ENCODE results near the gene F7.
"Not testable (repeated sequence)": the region's sequence is repeated elsewhere in the genome, so short reads cannot be mapped to it uniquely, and the experiment has no call there.

F7 gene

DNA sequence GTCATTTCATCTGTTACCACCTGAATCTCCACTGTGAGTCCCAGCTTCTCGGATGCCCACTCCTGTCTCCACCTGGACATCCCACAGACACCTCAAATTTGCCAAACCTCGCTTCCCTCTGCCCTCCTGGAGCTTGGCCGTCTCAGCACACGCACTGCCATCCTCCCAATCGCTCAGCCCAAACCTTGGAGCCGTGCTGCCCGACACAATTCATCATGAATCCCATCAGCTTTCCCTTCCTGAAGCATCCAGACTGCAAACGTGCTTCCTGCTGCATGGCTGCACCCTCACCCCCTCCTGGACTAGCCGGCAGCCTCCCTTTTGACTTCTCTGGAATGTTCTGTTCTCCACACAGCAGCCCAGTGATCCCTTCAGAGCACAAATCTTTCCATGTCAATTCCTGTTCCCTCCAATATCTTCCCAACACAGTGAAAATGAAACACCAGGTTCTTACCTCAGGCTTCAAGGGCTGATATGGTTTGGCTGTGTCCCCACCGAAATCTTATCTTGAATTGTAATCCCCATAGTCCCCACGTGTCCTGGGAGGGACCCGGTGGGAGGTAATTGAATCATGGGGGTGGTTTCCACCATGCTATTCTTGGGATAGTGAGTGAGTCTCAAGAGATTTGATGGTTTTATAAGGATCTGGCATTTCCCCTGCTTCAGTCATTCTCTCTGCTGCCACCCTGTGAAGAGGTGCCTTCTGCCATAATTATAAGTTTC lies 51.8 kb downstream of the F7 start:
- no peak for DNase-seq

DNA sequence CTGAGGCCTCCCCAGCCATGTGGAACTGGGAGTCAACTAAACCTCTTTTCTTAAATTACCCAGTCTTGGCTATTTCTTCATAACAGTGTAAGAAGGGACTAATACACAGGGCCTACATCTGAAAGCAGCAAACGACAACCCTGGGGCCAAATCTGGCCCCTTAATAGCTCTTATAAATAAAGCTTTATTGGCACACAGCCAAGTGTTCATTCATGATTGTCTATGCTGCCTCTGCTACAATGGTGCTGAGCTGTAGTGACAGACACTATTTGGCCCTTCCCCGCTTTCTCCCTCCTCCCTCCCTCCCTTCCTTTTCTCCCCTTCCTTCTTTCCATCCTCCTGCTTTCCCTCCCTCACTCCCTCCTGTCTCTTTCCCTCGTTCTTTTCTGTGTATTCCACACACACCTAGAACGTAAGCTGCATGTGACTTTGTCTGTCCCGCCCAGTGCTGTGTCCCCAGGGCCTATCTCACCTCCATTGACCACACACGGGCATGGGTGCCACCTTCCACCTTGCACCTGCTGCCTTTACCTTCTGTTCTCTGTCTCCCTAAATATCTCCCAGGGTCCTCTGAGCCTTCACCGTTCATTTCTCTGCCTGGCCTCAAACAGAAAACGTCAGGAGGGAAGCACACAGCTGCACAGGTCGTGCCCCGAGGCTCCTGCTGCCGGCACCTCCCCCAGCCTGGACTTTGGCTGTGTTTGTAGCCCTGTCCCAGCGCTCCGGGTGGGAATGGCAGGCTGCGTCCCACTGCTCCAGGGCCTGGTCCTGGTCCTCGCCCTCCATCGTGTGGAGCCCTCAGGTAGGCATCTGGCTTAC lies 52.5 kb downstream of the F7 start, which contains the start of gene PROZ:
PROZ (plus strand) TSS at position 720 of the 819 bp plus-strand sequence; CDS start at position 733, 13 bp downstream.
- DNase-seq: no peak

DNA sequence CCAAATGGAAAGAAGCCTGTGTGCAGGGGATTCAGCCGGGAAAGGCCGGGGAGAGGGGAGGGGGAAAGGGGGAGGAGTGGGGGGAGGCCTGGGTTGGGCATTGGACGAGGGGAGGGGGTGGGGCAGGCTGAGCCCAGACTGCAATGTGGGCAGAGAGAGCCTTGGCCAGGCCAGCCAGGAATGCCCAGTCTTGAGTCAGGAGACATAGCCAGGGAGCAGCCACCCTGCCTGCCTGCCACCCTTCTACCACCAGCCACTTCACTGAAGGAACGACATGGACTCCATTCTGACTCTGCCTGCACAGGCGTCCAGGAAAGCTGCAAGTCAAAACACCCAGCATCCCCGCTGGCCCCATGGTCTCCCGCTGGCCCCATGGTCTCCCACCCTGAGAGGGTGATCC lies 53.4 kb downstream of the F7 start:
- no peak for DNase-seq

DNA sequence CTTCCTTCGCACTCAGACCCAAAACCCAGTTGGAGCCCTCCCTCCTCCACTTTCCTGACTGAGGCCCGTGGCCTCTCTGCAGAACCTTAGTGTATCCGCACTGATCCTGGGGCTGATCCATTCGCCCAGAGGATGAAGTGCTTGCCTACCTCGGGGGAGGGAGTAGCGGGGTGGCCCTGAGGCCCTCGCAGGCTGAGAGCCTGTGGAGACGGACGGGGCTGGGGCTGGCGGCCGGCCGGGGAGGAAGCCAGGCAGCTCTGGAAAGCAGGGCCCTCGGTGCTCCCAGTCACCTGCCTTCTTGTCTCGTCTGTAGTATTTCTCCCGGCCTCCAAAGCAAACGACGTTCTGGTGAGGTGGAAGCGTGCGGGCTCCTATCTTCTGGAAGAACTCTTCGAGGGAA lies 54.1 kb downstream of the F7 start:
- DNase-seq: no peak

DNA sequence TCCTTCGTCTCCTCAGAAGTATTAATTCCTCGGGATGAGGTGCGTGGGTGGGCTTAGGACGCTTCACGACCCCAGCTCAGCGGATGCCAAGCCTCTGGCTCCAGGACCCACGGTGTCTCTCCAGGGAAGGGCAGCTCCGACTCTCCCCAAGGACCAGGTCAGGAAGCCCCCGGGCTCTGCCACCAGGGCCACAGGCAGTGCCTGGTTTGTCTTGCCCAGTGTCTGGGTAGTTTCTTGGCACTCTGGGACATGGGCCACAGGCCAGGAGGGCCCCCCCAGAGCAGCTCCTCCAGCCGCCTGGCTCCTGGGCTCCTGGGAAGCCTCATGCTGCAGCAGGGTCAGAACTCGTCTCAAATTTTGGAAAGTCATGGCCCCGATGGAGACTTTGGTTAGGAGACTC lies 55.4 kb downstream of the F7 start:
- no peak for DNase-seq

DNA sequence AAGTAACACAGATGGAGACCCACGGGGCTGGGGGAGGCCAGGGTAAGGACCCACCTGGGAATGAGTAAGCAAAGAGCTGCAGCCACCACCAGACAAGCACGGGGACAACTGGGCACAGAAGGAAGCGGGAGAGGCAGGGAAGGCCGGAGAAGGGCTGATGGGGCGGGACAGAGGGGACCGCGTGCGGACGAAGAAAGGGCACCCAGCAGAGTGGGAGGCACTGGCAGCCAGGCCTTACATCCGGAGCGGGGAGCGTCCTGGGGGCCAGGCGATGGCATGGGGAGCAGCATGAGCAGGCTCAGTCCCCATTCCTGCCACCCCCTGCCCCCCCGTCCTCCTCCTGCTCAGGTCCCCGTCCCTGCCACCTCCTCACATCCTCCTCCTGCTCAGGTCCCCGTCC lies 55.8 kb downstream of the F7 start:
- no peak for DNase-seq

DNA sequence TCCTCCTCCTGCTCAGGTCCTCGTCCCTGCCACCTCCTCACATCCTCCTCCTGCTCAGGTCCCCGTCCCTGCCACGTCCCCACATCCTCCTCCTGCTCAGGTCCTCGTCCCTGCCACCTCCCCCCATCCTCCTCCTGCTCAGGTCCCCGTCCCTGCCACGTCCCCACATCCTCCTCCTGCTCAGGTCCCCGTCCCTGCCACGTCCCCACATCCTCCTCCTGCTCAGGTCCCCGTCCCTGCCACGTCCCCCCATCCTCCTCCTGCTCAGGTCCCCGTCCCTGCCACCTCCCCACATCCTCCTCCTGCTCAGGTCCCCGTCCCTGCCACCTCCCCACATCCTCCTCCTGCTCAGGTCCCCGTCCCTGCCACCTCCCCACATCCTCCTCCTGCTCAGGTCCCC lies 56.4 kb downstream of the F7 start:
- not testable (repeated sequence) for DNase-seq

DNA sequence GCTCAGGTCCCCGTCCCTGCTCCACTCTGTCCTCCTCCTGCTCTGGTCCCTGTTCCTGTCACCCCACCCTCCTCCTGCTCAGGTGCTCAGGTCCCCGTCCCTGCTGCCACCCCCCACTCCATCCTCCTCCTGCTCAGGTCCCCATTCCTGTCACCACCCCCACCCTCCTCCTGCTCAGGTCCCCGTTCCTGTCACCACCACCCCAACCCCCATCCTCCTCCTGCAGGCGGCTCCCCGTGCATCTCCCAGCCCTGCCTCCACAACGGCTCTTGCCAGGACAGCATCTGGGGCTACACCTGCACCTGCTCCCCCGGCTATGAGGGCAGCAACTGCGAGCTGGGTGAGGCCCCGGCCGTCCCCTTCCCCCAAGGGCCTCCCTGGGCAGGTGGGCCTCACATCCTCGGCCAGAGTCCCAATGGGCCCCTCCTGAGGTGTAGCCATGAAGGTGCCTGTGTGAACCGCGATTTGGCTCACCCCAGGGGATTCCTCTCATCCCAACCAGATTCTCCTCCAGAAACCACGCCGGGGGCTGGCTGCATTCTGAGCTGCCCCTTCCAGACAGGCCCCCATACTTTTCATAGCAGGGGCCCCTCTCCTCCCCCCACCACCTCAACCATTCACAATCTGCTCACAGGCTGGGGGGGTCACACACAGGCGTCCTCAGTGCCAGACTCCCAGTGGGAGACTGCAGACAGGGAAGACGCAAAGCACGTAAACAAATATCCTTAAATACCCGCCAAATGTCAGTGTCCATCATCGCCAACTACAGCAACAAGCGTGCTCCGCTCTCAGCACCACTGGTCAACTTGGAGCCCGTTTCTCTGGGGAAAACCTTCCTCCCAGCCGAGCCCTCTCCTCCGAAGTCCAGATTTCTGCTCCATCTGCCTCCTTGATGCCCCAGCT lies 57.4 kb downstream of the F7 start:
- no peak for DNase-seq

DNA sequence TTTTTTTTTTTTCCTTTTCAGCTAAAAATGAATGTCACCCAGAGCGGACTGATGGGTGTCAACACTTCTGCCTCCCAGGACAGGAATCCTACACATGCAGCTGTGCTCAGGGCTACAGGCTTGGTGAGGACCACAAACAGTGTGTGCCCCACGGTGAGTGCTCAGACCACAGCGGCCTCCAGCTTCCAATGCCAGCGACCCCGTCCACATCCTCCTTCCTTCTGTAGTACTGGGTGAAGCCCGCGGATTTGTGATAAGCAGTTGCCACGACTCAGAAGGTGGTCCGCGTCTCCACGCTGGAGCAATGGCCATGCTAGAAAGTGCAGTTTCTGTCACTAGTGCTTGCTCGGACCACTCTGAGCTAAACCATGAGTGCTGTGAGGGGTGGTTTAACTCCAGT lies 58.9 kb downstream of the F7 start:
- no peak for DNase-seq

DNA sequence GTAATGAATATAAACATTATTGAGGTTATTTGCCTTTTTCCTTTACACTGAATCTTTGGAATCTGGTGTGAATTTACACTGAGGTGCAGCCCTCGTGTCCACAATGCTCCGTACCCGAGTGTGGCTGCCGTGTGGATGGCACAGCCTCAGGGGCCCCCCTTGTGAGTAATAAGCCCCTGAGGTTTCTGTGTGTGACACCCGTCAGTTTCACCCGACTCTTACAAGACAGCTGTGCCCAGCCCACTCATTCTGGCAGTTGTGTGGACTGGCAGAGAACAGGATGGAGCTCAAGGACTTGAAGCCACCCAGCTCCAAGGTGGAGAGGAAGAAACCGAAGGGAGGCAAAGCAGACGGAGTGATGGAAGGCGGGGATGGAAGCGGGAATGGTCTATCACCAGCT lies 60.7 kb downstream of the F7 start:
- DNase-seq: no peak

DNA sequence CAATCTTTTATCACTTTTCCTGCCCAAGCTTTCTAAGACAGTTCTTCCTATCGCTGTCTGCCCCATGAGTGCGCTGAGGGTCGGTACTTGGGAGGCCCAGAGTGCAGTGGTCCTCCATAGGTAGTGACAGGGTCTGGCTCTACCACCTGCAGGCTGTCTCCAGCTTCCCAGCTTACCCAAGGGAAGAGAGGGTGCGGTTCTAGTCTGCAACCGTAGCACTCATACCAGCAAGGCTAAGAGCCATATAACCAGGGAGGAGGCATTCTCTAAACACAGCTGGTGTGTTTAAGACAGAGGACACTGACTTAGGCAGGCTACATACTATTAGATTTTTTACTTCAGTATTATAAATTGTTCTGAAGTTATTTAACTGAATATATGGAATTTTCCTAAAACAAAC lies 61.1 kb downstream of the F7 start:
- DNase-seq: no peak

DNA sequence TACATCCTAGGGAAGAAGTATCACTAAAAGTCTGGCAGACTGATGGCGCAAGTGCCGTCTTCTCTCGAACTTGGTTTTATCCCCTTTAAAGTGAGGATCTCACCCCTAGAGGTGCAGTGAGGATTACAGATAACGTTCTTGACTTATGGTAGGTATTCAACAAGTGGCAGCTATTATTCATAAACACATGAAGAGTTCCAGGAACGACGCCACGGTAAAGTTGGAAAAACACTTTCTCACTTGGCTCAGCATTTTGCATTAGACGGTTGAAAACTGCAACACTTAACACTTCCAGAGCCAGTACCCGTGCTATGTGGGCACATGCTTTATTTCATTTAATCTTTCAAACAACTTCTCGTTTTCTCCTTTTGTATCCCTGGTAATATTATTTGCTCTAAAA lies 61.6 kb downstream of the F7 start:
- DNase-seq: no peak

DNA sequence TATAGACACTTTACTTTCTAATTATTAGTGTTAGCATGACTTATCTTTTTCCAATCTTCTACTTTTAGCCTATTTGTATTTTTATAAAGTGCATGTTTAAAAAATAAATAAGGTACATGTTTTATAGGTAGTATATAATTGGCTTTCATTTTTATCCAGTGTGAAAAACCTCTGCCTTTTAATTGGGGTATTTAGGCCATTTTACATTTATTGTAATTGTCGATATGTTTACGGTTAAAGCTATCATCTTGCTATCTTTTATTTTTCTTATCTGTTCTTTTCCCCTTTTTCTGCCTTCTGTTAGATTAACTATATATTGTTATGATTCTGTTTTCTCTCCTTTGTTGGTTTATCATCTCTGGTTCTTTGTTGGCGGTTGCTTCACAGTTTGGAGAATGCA lies 62.0 kb downstream of the F7 start:
- DNase-seq: no peak

DNA sequence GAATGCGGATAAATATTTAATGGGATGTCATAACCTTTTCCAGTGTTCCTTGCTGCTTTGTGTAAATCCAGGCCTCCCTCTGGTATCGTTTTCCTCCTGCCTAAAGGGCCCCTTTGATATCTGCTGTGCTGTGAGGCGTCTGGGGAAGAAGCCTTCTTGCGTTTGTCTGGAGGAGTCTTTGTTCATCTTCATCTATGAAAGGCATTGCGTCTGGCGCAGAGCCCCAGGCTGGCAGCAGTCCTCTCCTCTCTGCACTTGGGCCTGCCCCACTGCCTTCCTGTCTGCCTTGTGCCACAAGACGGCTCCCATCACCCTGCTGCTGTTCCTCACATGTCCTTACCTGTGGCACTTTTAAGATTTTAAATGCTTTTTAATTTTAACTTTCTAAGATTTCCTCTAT lies 62.6 kb downstream of the F7 start:
- no peak for DNase-seq

DNA sequence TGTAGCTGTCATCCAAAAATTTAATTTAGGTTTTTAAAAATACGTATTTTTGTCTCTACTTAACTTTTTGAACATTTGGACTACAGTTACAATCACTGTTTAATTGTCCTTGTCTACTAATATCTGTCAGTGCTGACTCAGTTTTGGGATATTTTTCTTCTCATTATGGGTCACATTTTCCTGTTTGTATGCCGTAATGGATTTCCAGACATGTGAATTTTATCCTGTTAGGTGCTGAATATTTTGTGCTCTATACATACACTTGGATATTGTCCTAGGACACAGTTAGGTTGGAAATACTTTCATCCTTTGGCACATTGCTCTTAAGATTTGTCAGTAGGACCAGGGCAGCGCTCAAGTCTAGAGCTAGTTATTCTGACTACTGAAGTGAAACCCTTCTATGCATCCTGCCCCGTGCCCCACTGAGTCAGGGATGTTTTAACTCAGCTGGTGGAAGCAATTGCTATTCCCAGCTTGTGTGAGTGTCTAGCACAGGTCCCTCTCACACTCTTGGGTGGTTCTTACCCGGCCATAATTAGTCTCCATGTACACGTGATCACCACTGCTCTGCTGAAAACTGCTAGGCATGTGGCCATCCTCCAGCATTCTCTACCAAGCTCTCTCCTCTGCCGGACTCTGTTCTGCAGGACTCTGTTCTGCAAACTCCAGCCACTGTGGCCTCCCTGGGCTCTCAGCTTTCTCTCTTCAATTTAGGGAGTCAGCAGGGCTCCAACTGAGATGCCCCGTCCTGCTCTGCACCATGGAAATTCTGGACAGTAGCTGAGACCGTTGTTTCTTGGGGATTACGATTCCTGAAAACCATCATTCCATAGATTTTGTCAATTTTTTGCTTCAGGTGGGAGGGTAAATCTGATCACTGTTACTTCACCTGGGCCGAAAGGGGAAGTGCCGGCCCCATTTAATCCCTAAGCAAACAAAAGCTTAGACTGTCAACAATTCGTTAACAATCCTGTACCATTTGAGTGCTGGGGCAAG lies 64.0 kb downstream of the F7 start:
- no peak for DNase-seq
